GM10847 (cell line): ENCODE measurements around the gene WARS2.

Experiments used
- POLR2A ChIP-seq: IDR thresholded peaks from 2 replicates; pipeline ENCODE4 v1.6.1; 2011; ENCODE audit not compliant: insufficient read length; ENCODE audit errors: extremely low read depth

WARS2 gene

GRCh38 chr1:119097380-119097779 lies 43.1 kb downstream of the WARS2 start:
- TF ChIP-seq POLR2A: no peak

GRCh38 chr1:119093721-119094120 lies 46.7 kb downstream of the WARS2 start:
- TF ChIP-seq POLR2A: no peak

- no peak for TF ChIP-seq POLR2A
These were observed 48.8 kb downstream of the WARS2 start for GRCh38 chr1:119091618-119092017.

GRCh38 chr1:119090250-119090649 lies 50.2 kb downstream of the WARS2 start:
- no peak for TF ChIP-seq POLR2A

GRCh38 chr1:119086830-119087229 lies 53.6 kb downstream of the WARS2 start:
- TF ChIP-seq POLR2A: no peak

- no peak for TF ChIP-seq POLR2A
These were observed 55.7 kb downstream of the WARS2 start for GRCh38 chr1:119084798-119085197.

GRCh38 chr1:119083980-119084379 lies 56.5 kb downstream of the WARS2 start:
- no peak for TF ChIP-seq POLR2A

GRCh38 chr1:119083479-119083878 lies 57.0 kb downstream of the WARS2 start:
- no peak for TF ChIP-seq POLR2A

GRCh38 chr1:119081700-119082099 lies 58.8 kb downstream of the WARS2 start:
- no peak for TF ChIP-seq POLR2A

GRCh38 chr1:119081267-119081666 lies 59.2 kb downstream of the WARS2 start:
- no peak for TF ChIP-seq POLR2A

- no peak for TF ChIP-seq POLR2A
These were observed 59.9 kb downstream of the WARS2 start for GRCh38 chr1:119080586-119080985.

GRCh38 chr1:119079881-119080280 lies 60.6 kb downstream of the WARS2 start:
- TF ChIP-seq POLR2A: no peak

- no peak for TF ChIP-seq POLR2A
These were observed 64.8 kb downstream of the WARS2 start for GRCh38 chr1:119075614-119076013.

GRCh38 chr1:119071321-119071720 lies 69.1 kb downstream of the WARS2 start:
- no peak for TF ChIP-seq POLR2A

GRCh38 chr1:119069682-119070081 lies 70.8 kb downstream of the WARS2 start:
- TF ChIP-seq POLR2A: no peak

GRCh38 chr1:119068427-119068826 lies 72.0 kb downstream of the WARS2 start:
- TF ChIP-seq POLR2A: no peak

GRCh38 chr1:119061700-119062099 lies 78.8 kb downstream of the WARS2 start:
- no peak for TF ChIP-seq POLR2A

- no peak for TF ChIP-seq POLR2A
These were observed 84.9 kb downstream of the WARS2 start for GRCh38 chr1:119055568-119055967.
